Measurements from ENCODE around the gene CAPN8.

Gene CAPN8

GRCh38 chr1:223657978-223658377 is 7.5 kb downstream of the CAPN8 start:
- in situ Hi-C loops (cut with MboI; ENCODE audit: low sequenced_read_pairs): no loop called here

GRCh38 chr1:223654083-223654482 is 11.4 kb downstream of the CAPN8 start:
- in situ Hi-C loops (cut with MboI; ENCODE audit: low sequenced_read_pairs): no loop called here

GRCh38 chr1:223653431-223653830 is 12.1 kb downstream of the CAPN8 start:
- in situ Hi-C loops (cut with MboI; ENCODE audit: low sequenced_read_pairs): no loop called here

GRCh38 chr1:223653015-223653414 is 12.5 kb downstream of the CAPN8 start:
- in situ Hi-C loops (cut with MboI; ENCODE audit: low sequenced_read_pairs): no loop called here

GRCh38 chr1:223652436-223652941 is 13.0 kb downstream of the CAPN8 start:
- in situ Hi-C loops (cut with MboI; ENCODE audit: low sequenced_read_pairs): no loop called here

- in situ Hi-C loops (cut with MboI; ENCODE audit: low sequenced_read_pairs): no loop called here
Measured at GRCh38 chr1:223651291-223651991, 14.1 kb downstream of the CAPN8 start.

- in situ Hi-C loops (cut with MboI; ENCODE audit: low sequenced_read_pairs): no loop called here
Measured at GRCh38 chr1:223650465-223650864, 15.0 kb downstream of the CAPN8 start.

- in situ Hi-C loops (cut with MboI; ENCODE audit: low sequenced_read_pairs): no loop called here
Measured at GRCh38 chr1:223649222-223649621, 16.3 kb downstream of the CAPN8 start.

- in situ Hi-C loops (cut with MboI; ENCODE audit: low sequenced_read_pairs): no loop called here
Measured at GRCh38 chr1:223647249-223647648, 18.3 kb downstream of the CAPN8 start.

GRCh38 chr1:223645903-223646302 is 19.6 kb downstream of the CAPN8 start:
- in situ Hi-C loops (cut with MboI; ENCODE audit: low sequenced_read_pairs): no loop called here

GRCh38 chr1:223642237-223642636 is 23.3 kb downstream of the CAPN8 start:
- in situ Hi-C loops (cut with MboI; ENCODE audit: low sequenced_read_pairs): no loop called here

- in situ Hi-C loops (cut with MboI; ENCODE audit: low sequenced_read_pairs): no loop called here
Measured at GRCh38 chr1:223641523-223642039, 23.9 kb downstream of the CAPN8 start.

GRCh38 chr1:223639331-223639749 is 26.2 kb downstream of the CAPN8 start:
- in situ Hi-C loops (cut with MboI; ENCODE audit: low sequenced_read_pairs): no loop called here

GRCh38 chr1:223635236-223635635 is 30.3 kb downstream of the CAPN8 start:
- in situ Hi-C loops (cut with MboI; ENCODE audit: low sequenced_read_pairs): no loop called here

GRCh38 chr1:223634423-223634822 is 31.1 kb downstream of the CAPN8 start:
- in situ Hi-C loops (cut with MboI; ENCODE audit: low sequenced_read_pairs): no loop called here

GRCh38 chr1:223631956-223632355 is 33.5 kb downstream of the CAPN8 start:
- in situ Hi-C loops (cut with MboI; ENCODE audit: low sequenced_read_pairs): no loop called here

GRCh38 chr1:223631473-223631872 is 34.0 kb downstream of the CAPN8 start:
- in situ Hi-C loops (cut with MboI; ENCODE audit: low sequenced_read_pairs): no loop called here

GRCh38 chr1:223629126-223629457 is 36.4 kb downstream of the CAPN8 start:
- in situ Hi-C loops (cut with MboI; ENCODE audit: low sequenced_read_pairs): no loop called here

GRCh38 chr1:223628233-223629125 is 37.0 kb downstream of the CAPN8 start:
- in situ Hi-C loops (cut with MboI; ENCODE audit: low sequenced_read_pairs): no loop called here

- in situ Hi-C loops (cut with MboI; ENCODE audit: low sequenced_read_pairs): no loop called here
Measured at GRCh38 chr1:223622132-223622842, 43.2 kb downstream of the CAPN8 start.

- in situ Hi-C loops (cut with MboI; ENCODE audit: low sequenced_read_pairs): no loop called here
Measured at GRCh38 chr1:223621312-223621734, 44.2 kb downstream of the CAPN8 start.
